SW 1271 (cell line): Measurements from ENCODE around the gene PTPRN2.
"Not testable (repeated sequence)": the region's sequence is repeated elsewhere in the genome, so short reads cannot be mapped to it uniquely, and the experiment has no call there.

Experiments
- DNase-seq, 2 experiments: peaks; one replicate each; lab custom pipeline; 2025; lab: John Stamatoyannopoulos, UW

Gene PTPRN2

DNA sequence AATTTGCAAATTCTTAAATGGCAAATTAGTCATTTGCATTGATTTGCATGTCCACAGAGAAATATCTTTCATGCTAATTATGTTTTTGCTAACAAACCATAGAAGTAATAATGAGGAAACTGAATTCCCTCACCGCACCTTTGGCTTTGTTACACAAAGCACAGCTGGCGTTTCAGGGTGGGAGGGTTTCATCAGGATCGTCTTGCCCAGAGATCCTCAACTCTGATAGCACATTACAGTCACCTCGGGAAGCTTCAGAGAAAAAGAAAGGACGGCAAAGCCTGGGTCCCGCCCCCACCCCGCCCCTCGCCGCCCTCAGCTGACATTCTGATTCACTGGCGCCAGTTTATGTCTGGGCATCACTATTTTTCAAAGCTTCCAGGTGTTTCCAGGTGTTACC is 119.4 kb downstream of the PTPRN2 start:
- DNase-seq = no peak

DNA sequence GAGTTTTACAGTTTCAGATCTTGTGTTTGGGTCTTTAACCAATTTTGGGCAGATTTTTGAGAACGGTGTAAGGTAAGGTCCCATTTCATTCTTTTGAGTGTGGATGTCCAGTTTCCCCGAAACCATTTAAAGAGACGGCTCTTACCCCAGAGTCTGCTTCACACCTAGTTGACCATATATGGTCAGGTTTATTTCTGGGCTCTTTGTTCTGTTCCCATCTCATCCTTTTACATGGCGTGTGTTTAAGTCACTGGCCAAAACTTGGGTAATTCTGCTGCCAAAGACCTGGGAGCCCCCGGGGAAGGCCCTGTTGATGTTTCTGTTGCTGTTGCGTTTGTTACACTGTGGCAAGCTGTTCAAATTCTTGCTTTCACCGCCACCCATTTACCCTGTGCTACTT is 120.1 kb downstream of the PTPRN2 start:
- DNase-seq = no peak

DNA sequence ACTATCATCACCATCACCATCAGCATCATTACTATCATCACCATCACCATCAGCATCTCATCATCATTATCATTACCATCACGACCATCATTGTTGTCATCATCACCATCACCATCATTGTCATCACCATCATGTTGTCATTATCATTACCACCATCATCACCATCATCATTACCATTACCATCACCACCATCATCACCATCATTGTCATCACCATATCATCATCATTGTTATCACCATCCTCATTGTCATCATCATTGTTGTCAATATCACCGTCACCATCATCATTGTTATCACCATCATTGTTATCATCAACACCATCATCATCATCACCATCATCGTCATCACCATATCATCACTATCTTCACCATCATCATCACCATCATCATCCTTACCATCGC is 124.3 kb downstream of the PTPRN2 start:
- DNase-seq = no peak

DNA sequence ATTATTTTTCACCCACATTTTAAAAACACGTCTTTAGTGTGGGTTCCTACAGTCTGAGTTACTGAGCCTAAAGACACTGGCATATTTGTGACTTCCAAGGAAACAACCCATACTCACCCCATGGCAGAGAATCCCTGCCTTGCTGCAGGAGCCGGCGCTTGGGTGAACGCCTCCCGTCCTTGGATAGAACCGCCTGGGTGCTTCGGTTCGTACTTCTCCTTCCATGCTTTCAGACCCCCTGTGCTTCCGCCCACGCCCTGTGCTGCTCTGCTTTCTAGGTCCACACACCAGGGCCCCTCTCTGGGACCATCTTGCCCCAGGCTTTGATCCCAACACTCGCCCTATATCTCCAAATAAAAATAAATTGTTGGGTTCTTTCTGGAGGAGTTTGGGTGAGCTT is 125.8 kb downstream of the PTPRN2 start:
- no peak for DNase-seq

DNA sequence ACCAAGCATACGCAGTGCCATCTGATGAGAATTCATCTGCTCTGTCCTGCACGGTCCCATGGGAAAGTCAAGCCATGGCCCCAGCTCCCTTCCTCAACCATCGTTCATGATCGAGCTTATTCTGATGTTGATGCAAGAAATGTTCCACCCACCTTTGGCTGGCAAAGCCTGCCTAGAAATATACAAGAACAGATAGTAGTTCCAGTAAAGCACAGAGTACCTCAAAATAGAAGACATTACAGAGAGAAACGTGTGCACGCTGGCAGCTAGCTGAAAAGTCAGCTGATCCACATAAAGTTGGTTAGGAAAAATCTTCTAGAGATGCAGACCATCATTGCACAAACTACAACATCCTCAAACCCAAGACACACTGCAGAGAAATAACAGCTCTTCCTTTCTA is 127.0 kb downstream of the PTPRN2 start:
- DNase-seq = no peak

DNA sequence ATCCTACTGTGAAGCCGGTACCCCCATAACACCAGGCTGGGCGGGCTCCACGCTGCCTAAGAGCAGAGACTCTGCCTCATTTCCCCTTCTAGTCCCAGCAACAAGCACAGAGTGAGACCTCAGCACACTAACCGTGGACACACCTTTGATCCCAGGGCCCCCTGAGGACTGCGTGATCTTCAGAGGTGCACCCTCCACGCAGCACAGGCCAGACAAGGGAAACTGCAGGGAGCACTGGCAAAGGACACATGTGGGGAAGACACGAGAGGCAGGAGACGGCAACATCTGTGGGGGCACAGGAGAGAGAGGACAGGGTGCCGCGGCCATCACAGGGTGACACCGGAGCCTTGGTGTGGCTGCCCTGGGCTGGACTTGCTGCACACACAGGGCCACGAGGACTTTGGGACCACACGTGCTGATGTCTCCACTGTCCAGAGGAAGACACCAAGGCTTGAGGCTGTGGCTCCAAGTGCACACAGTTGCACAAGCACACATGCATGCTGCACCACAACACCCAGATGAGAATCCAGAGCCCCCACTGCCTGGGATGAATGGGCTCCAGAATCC is 128.8 kb downstream of the PTPRN2 start:
- no peak for DNase-seq

DNA sequence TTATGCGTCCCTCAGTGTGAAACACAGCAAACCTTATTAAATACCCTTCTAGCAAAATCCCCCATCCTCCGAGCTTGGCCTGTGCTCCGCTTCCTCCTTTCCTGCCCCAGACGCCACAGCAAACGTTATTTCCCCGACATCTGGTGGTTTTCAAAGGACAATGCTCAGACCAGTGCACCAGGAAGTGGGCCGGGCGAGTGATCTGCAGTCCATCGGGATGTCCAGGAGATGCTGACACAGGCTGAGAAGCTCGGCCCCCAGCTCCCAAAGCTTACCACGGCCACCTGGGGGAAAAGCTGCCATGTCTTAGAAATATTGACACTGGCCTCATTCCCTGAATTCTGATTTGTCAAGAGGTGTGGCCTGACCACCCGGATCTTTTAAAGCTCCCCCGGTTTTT is 129.5 kb downstream of the PTPRN2 start:
- DNase-seq = no peak

DNA sequence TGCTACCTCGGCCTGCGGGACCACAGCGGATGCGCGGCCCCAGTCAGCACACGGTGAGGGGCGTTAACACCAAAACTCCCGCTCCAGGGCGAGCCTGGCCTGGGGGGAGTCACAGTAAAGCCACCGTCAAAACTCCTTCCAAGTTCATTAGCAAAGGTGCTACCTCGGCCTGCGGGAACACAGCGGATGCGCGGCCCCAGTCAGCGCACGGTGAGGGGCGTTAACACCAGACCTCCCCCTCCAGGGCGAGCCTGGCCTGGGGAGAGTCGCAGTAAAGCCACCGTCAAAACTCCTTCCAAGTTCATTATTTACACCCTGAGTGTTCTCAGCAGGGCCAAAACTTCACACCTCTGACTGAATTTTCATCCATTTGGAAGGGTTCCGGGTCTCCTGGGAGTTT is 130.0 kb downstream of the PTPRN2 start:
- not testable (repeated sequence) for DNase-seq

DNA sequence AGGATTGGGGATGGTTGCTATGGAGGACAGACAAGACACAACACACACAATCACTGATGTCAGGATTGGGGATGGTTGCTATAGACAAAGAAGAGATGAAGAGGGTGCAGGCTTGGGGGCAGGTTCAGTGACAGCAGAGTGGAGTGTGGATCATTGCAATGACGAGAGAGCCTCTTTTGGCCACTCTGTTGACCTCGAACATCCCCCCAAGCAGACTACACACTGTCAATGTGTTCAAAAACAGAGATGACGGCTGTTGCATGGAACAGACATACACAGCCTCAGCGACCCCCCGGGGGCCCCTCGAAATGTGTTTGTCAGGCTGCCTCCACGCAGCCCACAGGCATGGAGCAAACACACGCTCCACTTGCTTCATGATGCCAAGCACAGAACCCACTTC is 133.0 kb downstream of the PTPRN2 start:
- DNase-seq = no peak

DNA sequence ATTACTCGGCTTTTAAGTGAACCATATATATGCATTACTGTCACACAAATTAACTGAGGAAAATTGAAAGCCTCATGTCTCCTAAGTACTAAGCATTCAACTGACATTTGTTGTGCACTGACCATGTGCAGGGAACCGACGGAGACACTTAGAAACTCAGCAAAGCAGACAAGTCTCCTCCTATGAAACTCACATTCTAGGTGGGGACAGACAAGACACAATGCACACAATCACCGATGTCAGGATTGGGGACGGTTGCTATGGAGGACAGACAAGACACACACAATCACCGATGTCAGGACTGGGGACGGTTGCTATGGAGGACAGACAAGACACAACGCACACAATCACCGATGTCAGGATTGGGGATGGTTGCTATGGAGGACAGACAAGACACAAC is 134.0 kb downstream of the PTPRN2 start:
- DNase-seq = no peak

DNA sequence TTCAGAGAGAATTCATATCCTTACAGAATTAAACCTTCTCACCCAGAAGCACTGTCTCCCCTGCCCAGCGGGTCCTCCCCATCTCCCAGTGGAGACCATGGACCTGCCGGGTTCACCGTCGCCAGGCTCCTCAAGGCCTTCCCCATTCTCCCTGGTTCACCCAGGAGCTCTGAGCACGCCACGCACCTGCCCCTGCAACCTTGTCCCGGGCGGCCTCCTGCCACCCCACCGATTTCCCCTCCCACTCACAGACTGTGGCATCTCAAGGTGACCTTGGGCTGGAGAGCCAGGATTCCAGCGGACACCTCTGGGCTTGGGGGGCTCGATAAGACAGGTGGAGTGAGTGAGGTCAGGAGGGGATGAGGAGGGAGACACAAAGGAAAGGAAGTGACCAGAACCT is 135.3 kb downstream of the PTPRN2 start:
- no peak for DNase-seq

DNA sequence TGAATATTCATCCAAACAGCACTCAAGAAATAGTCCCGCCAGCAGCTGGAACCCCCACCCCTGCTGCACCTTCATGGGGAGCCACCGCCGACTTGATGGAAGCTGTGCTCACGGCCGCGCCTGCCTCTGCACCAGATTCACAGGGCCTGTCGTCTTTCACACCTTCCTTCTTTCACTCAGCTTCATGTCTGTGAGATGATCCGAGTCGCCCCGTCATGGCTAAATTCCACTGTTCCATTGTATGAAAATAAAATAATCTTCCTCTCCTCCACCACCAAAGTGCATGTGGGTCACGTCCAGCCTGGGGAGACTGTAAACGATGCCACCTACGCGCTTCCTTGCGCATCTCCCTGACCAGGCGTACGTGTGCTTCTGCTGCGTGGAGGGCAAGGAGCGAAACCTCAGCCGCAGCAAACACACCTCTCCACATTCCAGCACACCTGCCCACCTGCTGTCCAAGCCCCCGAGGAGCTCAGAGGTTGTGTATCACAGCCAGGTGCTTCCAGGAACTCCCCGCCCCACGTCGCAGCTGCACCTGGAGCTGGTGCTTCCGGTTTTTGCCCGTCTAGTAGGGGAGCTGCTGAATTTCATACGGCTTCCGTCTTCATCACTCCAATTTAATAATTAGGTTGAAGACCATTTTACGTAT is 137.0 kb downstream of the PTPRN2 start:
- no peak for DNase-seq

DNA sequence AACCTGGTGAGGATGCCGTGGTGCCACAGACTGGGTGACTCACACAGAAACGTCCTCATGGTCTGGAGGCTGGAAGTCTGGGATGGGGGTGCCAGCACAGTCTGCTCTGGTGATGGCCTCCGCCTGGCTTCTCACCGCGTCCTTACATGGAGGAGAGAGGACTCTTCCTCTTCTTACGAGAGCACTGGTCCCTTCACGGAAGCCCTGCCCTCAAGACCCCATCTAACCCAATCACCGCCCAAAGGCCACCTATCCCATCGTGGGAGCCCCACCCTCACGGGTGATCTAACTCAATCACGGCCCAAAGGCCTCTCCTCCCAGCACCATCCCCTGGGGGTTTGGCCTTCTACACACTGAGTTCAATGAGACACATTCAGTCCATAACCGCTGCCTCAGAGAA is 137.7 kb downstream of the PTPRN2 start:
- no peak for DNase-seq

DNA sequence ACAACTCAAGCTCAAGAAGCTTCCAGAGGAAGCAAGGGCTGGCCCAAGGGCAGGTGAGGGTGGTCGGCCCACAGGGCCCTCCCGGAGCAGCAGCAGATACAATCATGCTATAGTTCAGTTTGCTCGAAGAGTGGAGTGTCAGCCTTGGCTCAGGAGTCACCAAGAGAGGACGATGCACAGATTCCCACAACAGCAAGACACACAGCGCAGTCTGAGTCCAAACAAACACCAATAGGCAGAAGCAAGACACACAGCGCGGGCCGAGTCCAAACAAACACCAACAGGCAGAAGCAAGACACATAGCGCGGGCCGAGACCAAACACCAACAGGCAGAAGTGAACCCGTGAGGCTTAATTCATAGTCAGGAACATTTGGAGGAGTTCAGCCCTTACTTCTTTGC is 138.4 kb downstream of the PTPRN2 start:
- DNase-seq = no peak

DNA sequence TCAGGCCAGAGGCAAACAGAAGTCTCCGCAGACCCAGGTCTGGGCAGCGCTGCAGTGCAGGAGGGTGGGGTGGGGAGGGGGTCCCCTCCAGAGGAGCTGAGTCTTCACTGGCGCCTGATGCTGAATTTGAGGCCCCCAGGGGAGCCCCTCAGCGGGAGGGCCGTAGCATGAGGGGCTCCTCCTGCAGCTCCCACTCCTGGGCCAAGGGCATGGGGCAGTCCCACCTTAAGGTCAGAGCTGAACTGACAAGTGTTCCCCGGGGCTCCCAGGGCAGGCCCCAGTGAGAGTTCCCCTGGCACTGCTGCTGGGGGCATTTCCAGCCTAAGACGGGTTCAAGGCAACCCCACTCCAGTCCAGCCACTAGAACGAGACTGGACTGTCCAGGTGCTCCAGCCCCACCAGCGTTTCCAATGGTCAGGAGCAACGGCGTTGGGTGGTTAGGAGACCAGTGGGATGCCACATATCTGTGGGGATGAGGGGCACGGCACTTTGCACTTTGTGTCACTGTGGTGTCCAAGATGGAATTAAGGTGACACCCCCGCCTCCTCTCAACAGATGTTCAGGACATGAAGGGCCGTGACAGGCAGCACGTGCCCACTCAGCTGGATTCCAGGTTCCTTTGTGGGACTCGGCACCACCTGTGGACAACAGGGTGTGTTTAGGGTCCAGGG is 139.1 kb downstream of the PTPRN2 start:
- no peak for DNase-seq

DNA sequence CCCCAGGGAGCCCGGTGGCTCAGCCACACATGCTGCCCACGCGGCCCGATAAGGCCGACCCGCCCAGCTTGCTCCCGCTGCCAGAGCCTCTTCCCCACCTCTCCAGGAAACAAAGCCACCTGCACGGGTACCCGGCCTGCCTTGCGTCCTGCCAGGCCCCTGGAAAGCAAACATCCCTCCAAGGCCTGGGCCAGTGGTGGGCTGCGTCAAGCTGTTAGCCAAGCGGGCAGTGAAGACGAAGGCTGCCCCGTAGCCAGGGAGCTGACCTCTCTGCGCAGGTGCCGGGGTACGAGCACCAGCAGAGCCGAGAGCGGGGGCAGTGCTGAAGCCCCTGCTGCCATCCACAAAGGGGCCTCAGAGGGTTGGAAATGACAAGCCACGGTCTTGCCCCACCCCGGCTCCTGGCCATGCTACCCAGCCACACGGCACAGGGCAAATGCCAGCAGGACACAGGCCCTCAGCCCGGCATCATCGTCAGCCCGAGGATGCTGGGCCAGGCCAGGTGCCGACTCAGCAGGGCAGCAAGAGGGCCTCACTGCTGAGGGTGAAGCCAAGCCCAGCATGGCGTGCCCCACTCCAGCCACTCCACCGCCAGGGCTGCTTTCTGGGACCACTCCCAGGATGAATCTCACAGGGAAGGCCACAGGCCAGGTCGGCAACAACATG is 140.0 kb downstream of the PTPRN2 start:
- DNase-seq = no peak

DNA sequence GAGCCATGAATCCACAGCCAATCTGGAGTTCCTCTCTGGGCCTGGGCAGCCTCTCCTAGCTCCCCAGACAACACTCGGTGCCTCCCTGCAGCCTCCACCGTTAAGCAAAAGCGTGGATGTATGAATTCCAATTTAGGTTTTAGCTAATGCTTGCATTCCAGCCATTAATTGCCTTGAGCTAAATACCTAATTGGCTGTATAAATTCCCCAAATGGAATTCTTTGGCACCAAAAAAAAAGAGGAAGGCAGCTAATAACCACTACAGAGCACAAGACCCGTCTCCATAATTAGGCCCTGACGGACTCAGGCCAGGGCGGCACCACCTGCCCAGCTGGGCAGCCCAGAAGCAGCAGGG is 140.5 kb downstream of the PTPRN2 start:
- DNase-seq = no peak

DNA sequence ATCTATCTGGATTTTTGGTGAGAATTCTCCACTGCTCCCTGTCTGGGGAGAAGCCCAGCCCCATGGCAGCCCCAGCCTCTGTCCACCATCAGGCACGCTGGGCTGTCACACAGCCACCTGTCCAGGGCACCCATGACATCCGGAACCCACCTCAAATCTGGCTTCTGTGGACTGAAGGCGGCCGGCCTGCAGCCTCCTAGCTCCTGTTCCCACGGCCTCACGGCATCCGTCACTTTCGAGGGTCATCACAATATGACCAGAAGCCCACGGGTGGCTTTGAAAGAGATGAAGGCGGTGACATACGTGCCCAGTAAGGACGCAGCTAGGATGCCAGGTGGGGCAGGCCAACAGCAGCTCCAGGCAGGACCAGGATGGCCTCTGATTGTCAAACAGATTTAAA is 140.9 kb downstream of the PTPRN2 start:
- DNase-seq = no peak

DNA sequence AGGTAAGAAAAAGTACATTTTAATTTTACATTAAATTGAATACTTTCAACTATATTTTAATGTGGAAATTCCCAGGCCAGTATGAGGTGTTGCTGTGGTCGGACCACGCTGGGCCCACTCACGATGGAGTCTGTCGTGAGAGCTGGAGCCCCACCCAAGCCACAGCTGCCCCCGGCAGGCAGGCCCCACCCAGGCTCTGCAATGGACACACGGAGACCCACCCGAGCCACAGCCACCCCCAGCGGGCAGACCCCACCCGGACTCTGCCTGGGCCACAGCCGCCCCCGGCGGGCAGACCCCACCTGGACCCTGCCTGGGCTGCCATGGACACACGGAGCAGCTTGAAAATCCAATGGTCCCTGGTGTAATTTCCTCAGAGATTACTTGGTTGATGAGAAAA is 141.3 kb downstream of the PTPRN2 start:
- no peak for DNase-seq

DNA sequence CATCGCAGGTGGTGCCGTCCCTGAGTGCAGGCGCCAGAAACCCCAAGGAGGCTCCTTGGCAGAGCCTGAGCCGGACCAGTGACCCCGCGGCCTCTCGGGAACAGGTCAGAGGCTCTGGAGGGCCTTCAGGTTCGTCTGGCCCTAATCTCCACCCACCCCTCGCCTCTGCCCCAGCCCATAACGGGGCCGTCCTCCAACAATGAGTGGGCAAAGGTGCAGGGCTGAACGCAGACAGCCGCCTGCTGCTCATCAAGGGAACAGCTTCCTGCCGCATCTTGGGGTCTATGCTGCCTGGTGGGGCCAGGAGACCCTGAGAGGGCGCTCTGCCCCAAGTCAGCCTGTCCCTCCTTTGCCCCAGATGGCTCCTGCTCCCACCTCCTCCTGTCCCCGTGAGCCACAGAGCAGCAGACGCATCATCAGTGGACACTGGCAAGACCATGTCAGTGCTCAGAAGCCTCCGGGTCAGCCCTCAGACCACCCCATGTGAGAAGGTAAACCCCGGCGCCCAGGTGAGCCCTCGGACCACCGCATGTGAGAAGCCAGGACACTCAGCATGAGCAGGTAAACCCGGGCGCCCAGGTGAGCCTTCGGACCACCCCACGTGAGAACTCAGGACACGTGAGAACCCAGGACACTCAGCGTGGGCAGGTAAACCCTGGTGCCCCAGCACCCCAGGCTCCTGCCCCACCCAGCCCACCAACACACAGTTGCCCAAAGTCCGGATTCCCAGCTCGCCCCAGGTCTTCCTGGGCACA is 142.0 kb downstream of the PTPRN2 start:
- DNase-seq = no peak

DNA sequence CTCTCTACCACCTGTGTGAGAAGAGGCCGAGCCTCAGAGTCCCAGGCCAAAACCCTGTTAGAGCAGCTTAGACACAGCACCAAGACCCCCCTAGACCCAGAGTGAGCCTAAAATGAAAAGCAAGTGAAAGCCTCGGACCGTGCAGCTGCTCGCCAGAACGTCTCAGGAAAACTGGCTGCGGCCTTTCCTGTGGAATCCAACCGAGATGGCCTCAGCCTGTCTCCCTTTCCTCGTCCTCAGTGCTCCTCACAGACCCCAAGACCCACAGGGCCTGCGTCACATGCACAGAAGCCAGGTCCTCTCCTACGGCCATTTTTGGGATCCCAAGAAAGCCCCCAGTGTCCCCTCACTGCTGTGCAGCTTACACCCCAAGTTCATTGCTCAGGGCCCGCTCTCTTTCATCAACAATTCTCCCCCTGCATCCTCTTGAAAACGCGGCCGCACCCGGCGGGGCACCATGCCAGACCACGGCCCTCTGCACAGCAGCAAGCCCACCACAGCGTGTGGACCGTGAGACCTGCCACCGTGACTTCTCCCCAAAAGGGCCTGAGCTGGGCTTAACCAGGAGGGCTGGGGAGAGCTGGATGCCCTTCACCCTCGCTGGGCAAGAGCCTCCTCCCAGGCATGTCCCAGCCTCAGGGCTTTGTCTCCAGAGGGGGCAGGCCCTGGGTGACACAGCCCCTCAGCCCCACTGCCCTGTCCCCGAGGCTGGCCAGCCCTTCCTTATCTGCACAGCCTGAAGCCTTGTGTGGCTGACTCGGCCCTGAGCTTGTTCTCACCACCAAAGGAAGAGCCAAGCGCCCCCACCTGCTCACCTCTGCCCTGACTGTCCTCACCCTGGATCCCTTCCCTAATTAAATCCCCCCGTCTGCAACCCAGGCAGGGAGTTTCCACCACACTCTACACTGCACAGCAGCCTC is 142.9 kb downstream of the PTPRN2 start:
- DNase-seq = no peak
